Right lobe of liver (tissue), 4 donors: ENCODE results near the gene NPY1R.

ENCODE experiments used
- CTCF ChIP-seq, 4 donors: fragments of 200-600 bp in 3 of 4; fragments of 450-650 bp in 1 of 4; IDR thresholded peaks; one replicate each; pipeline versions ENCODE4 v1.5.1 to v1.8.0; 2016 to 2022; ENCODE audit warnings: antibody characterized with exemption in 4 of 4, mild to moderate bottlenecking in 2 of 4
- POLR2A ChIP-seq: fragments of 450-650 bp; IDR thresholded peaks from one replicate; pipeline ENCODE4 v1.6.1; 2017; ENCODE audit warnings: antibody characterized with exemption, mild to moderate bottlenecking
- donor health status: DM: no; HTN: no; CAD: no.
- donor health status: DM: no; HTN: no; CAD: no.
- donor health status: DM: no; HTN: yes; CAD: no.

GRCh38 chr4:163335384-163335783, 3.0 kb upstream of the NPY1R start:
- TF ChIP-seq POLR2A (no peak), CTCF (IDR thresholded peaks at IDR 0.05) (no peak)
